Esophagus squamous epithelium (tissue), 4 donors: ENCODE results near the gene TDRD5.

Source experiments
- POLR2A ChIP-seq, 4 donors: fragments of 450-650 bp; IDR thresholded peaks; one replicate each; pipeline ENCODE4 v1.6.1; 2017; ENCODE audit warnings: antibody characterized with exemption in 4 of 4, mild to moderate bottlenecking in 4 of 4, moderate library complexity in 3 of 4
- TF ChIP-seq, protein P1 (sequence below), 6 experiments: fragments of 450-650 bp in 4 of 6; fragments of 200-600 bp in 2 of 6; sonication (generic) in 2 of 6; IDR thresholded peaks; one replicate each; pipeline ENCODE4 v1.5.1; 2016 to 2019; ENCODE audit warnings: antibody characterized with exemption in 6 of 6, mild to moderate bottlenecking in 4 of 6, moderate library complexity in 4 of 6

DNA sequence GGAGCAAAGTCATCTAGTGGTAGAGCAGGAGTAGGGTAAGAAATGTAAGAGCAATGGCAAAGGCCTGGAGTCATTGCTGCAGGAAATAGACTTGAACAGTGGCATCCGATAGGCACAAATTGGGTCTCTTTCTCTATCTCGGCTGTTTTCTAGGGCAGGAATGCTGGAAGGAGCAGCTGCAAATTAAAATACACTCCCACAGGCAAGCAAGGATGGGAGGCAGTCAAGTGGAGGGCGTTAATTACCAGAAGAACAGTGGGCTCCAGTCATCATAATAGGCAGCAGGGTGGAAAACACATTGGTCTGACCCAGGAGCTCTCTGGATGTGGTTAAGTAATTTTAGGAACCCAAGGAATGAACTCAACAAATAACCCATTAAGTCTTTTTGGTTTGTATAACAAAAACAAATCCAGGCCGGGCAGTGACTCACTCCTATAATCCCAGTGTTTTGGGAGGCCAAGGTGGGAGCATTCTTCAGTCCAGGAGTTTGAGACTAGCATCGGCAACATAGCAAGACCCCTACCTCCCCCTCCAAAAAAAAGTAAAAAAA is 7.8 kb upstream of the TDRD5 start:
- TF ChIP-seq, protein P1, sequence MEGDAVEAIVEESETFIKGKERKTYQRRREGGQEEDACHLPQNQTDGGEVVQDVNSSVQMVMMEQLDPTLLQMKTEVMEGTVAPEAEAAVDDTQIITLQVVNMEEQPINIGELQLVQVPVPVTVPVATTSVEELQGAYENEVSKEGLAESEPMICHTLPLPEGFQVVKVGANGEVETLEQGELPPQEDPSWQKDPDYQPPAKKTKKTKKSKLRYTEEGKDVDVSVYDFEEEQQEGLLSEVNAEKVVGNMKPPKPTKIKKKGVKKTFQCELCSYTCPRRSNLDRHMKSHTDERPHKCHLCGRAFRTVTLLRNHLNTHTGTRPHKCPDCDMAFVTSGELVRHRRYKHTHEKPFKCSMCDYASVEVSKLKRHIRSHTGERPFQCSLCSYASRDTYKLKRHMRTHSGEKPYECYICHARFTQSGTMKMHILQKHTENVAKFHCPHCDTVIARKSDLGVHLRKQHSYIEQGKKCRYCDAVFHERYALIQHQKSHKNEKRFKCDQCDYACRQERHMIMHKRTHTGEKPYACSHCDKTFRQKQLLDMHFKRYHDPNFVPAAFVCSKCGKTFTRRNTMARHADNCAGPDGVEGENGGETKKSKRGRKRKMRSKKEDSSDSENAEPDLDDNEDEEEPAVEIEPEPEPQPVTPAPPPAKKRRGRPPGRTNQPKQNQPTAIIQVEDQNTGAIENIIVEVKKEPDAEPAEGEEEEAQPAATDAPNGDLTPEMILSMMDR (IDR thresholded peaks at IDR 0.05), result no peak
- no peak for TF ChIP-seq POLR2A (IDR thresholded peaks at IDR 0.05)
